Heart left ventricle (tissue), 16 donors: ENCODE data around the gene DNPEP. TPM values are rescaled to one million over a fixed set of nuclear protein-coding genes. Genes with fewer than 3 reads are reported as not detected.

ENCODE experiments used
- ATAC-seq, 4 donors: fragments of 200-7000 bp; cut with Tn5 transposase; one replicate each; pipeline ENCODE4 v1.9.1; 2020 to 2022; ENCODE audit warnings: moderate library complexity in 4 of 4, mild to moderate bottlenecking in 3 of 4, moderate number of reproducible peaks in 1 of 4
- DNase-seq, 5 donors: peaks; one replicate each; pipeline ENCODE4 v3.0.0-alpha.2; 2020
- H3K27ac ChIP-seq, 12 donors: fragments of 200-600 bp; sonication (generic) in 4 of 12; one replicate each; pipeline versions ENCODE4 v1.5.0 to v1.8.0; 2016 to 2022; ENCODE audit warnings: mild to moderate bottlenecking in 2 of 12
- H3K27me3 ChIP-seq, 9 donors: fragments of 200-600 bp; sonication (generic) in 2 of 9; one replicate each; pipeline versions ENCODE4 v1.5.1 to v1.8.0; 2016 to 2022; ENCODE audit warnings: mild to moderate bottlenecking in 3 of 9
- H3K36me3 ChIP-seq, 9 donors: fragments of 200-600 bp; sonication (generic) in 2 of 9; one replicate each; pipeline versions ENCODE4 v1.5.0 to v1.8.0; 2018 to 2022; ENCODE audit warnings: mild to moderate bottlenecking in 2 of 9
- H3K4me1 ChIP-seq, 12 donors: fragments of 200-600 bp; sonication (generic) in 4 of 12; one replicate each; pipeline versions ENCODE4 v1.5.0 to v1.8.0; 2016 to 2022; ENCODE audit warnings: mild to moderate bottlenecking in 3 of 12
- H3K4me3 ChIP-seq, 12 donors: fragments of 200-600 bp; sonication (generic) in 4 of 12; one replicate each; pipeline versions ENCODE4 v1.5.0 to v1.8.0; 2017 to 2022; ENCODE audit warnings: mild to moderate bottlenecking in 9 of 12, moderate library complexity in 4 of 12
- H3K9me3 ChIP-seq, 12 donors: fragments of 200-600 bp; sonication (generic) in 4 of 12; one replicate each; pipeline versions ENCODE4 v1.5.0 to v1.8.0; 2016 to 2022; ENCODE audit warnings: mild to moderate bottlenecking in 1 of 12
- POLR2A ChIP-seq, 2 donors: fragments of 450-650 bp; IDR thresholded peaks; one replicate each; pipeline ENCODE4 v1.6.1; 2017; ENCODE audit warnings: antibody characterized with exemption in 2 of 2, mild to moderate bottlenecking in 2 of 2, moderate library complexity in 2 of 2
- WGBS, 4 donors: extraction: QIAGEN DNeasy Blood & Tissue Kit in 2 of 4; methylation state at CpG; one replicate each; pipeline versions ENCODE4 v1.1.5 to v1.1.7; 2013 to 2018; 5-methylcytosine and 5-hydroxymethylcytosine counted together
- intact Hi-C, 10 donors: fragments of 100-400 bp; cut with DNase I; formaldehyde crosslinking; loops; one replicate each; pipeline versions ENCODE4 v1.11.1 to v1.14.2; 2022
- polyA plus RNA-seq, 2 donors: library from polyadenylated mRNA; stranded (reverse); fragments of 200-250 nt; gene quantifications; one replicate each; pipeline ENCODE4 v1.2.3, GENCODE V29; 2013
- total RNA-seq, 9 donors: library from RNA; depleted of rRNA in 2 of 9; stranded (reverse); fragments of >200 nt in 2 of 9; fragmentation: NEBNext Ultra II Directional in 3 of 9; extraction: Animal tissue kit (Norgen Biotek cat#: 25700) in 3 of 9; gene quantifications; one replicate each; pipeline versions ENCODE4 v1.1.0 to v1.2.4, GENCODE V29; 2016 to 2023
- TF ChIP-seq, protein P1 (sequence below), 12 donors: fragments of 200-600 bp; sonication (generic) in 4 of 12; IDR thresholded peaks; one replicate each; pipeline versions ENCODE4 v1.5.0 to v1.8.0; 2018 to 2022; ENCODE audit warnings: antibody characterized with exemption in 12 of 12, mild to moderate bottlenecking in 5 of 12
- donor health status: ischemic (EF 13 %, LVEDD 7.1; RV severe dilation, severe dysfunction).
- donor health status: healthy with polysubstance abuse.
- donor health status: DM: no; HTN: yes; CAD: no.
- donor health status: DM: no; HTN: no; CAD: no.
- donor health status: ischemic (EF 25% LVEDD 6.9; RV normal size, moderate dysfunction).
- donor health status: ischemic (EF 25% LVEDD 5.7; RV mildly dilated, moderate dysfunction).
- donor health status: healthy.
- donor health status: DM: yes; HTN: yes; CAD: no.
- donor health status: ischemic (EF 35%, LVEDD 5.7; RV mildly dilated, moderate dysfunction).
- donor health status: nonischemic (EF 11% LVEDD 7.7; RV severe dilation, severe dysfunction).
- donor health status: DM: yes; HTN: yes; CAD: no.
- donor health status: PGD.
- donor health status: ischemic (EF 29% LVEDD 5.4; RV normal size, mild dysfunction).
- donor health status: nonischemic (EF 23%, LVEDD 6.1; RV moderate dilation, normal function).

The DNPEP gene
- total and polyA plus RNA-seq, 11 donors: 61.3 to 101 (median 71.8) TPM

DNA sequence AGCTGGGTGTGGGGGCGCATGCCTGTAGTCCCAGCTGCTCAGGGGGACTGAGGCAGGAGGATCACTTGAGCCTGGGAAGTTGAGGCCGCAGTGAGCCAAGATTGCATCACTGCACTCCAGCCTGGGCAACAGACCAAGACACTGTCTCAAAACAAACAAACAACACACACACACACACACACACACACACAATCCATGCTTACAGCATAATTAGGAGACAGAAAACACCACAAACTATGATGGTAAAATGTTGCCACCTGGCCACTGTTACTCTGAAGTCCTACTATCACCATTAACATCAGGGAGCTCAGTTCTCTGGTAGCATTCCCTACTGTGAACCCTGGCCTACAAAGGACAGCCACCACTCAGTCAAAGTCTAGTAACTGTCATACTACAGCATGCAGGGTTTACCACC lies 18.3 kb downstream of the DNPEP start:
- ATAC-seq: peak; percentile 53 to 73 (median 66)
- H3K4me1 ChIP-seq: peaks cover 0 to 14% (median 10%) of the 10 kb centered on the region in 12 donors
- H3K36me3 ChIP-seq: peaks cover 0 to 18% (median 14%) of the 10 kb centered on the region in 9 donors
- H3K27me3 ChIP-seq: no peaks in the 10 kb centered on the region
- peak in 4 of 5 donors; percentile 41 to 65 (median 58) for DNase-seq
- intact Hi-C loops: no loop called here
- 25 to 83% (median 37%) methylated on average over 1 to 2 of the region's 2 CpGs for whole genome bisulfite sequencing, 4 donors
- H3K9me3 ChIP-seq: no peaks in the 10 kb centered on the region
- no peak overlapping the region for H3K4me3 ChIP-seq
- TF ChIP-seq, protein P1, sequence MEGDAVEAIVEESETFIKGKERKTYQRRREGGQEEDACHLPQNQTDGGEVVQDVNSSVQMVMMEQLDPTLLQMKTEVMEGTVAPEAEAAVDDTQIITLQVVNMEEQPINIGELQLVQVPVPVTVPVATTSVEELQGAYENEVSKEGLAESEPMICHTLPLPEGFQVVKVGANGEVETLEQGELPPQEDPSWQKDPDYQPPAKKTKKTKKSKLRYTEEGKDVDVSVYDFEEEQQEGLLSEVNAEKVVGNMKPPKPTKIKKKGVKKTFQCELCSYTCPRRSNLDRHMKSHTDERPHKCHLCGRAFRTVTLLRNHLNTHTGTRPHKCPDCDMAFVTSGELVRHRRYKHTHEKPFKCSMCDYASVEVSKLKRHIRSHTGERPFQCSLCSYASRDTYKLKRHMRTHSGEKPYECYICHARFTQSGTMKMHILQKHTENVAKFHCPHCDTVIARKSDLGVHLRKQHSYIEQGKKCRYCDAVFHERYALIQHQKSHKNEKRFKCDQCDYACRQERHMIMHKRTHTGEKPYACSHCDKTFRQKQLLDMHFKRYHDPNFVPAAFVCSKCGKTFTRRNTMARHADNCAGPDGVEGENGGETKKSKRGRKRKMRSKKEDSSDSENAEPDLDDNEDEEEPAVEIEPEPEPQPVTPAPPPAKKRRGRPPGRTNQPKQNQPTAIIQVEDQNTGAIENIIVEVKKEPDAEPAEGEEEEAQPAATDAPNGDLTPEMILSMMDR (IDR thresholded peaks at IDR 0.05): no peak
- TF ChIP-seq POLR2A (IDR thresholded peaks at IDR 0.05): no peak
- peak overlapping the region in 8 of 12 donors; percentile 32 to 76 (median 66) for H3K27ac ChIP-seq

DNA sequence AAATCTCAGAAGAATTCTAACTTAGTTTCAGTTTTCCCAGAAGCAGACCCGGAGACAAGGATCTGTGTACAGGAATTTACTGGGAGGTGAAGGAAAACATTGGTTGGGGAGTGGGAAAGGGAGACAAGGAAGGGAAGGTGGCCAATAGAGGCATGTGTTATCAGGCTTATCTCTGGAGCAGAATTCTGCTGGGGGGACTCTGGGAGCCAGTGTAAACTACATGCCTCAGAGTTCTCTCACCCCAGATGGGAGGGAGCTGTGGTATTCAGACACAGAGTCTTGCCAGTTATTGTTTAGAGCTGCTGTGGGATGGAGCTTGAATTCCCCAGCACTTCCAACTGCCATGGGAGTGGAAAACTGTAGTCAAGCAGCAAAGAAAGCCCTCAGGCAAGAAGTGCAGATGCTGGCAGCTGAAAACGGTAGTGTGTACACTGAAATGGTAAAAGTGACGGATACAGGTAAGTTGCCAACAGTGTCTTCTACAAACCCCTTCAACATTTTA lies 19.0 kb downstream of the DNPEP start:
- DNase-seq: peak in 3 of 5 donors; percentile 41 to 51 (median 41)
- Histone ChIP-seq H3K27me3 (no peaks in the 10 kb centered on the region), H3K27ac (peak overlapping the region in 10 of 12 donors; percentile 32 to 76 (median 64)), H3K4me3 (peak overlapping the region in 5 of 12 donors; percentile 11 to 31 (median 15)), H3K9me3 (no peaks in the 10 kb centered on the region), H3K36me3 (peaks cover 0 to 11% (median 7%) of the 10 kb centered on the region in 9 donors), H3K4me1 (peaks cover 0 to 14% (median 10%) of the 10 kb centered on the region in 12 donors)
- intact Hi-C loops: no loop called here
- TF ChIP-seq, protein P1 (IDR thresholded peaks at IDR 0.05): no peak
- no peak for TF ChIP-seq POLR2A (IDR thresholded peaks at IDR 0.05)
- 36 to 50% (median 41%) methylated on average over 3 of the region's 3 CpGs for WGBS, 4 donors
- peak; percentile 81 to 92 (median 92) for ATAC-seq

DNA sequence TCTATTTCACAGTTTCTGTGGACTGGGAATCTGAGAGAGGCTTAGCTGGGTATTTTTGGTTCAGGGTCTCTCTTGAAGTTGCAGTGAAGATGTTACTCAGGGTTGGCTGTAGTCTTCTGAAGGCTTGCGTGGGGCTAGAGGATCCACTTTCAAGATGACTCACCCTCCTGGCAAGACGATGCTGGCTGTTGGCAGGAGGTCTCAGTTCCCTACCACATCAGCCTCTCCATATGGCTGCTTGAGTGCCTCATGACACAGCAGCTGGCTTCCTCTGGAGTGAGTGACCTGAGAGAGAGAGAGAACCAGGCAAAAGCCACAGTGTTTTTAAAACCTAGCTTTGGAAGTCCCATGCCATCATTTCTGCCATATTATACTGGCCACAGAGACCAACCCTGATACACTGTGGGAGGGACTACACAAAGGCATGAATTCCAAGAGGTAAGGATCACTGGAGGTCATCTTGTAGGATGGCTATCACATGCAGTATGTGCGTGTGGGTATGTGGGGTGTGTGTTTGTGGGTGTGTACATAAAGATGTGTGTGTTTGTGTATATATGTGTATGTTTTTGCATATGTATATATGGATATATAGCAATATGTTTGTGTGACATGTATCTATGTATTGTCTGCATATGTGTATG lies 25.1 kb downstream of the DNPEP start:
- H3K4me3 ChIP-seq: no peak overlapping the region
- WGBS, 4 donors: 34 to 50% (median 43%) methylated on average over 3 of the region's 3 CpGs
- intact Hi-C loops: no loop called here
- no peaks in the 10 kb centered on the region for H3K9me3 ChIP-seq
- TF ChIP-seq, protein P1 (IDR thresholded peaks at IDR 0.05): no peak
- no peak for TF ChIP-seq POLR2A (IDR thresholded peaks at IDR 0.05)
- H3K27me3 ChIP-seq: peaks cover 11 to 20% (median 16%) of the 10 kb centered on the region in 9 donors
- DNase-seq (peak; percentile 40 to 78 (median 69)), ATAC-seq (peak; percentile 65 to 87 (median 82))
- no peak overlapping the region for H3K27ac ChIP-seq
- no peaks in the 10 kb centered on the region for H3K36me3 ChIP-seq
- H3K4me1 ChIP-seq: peaks cover 0 to 22% (median 10%) of the 10 kb centered on the region in 12 donors

DNA sequence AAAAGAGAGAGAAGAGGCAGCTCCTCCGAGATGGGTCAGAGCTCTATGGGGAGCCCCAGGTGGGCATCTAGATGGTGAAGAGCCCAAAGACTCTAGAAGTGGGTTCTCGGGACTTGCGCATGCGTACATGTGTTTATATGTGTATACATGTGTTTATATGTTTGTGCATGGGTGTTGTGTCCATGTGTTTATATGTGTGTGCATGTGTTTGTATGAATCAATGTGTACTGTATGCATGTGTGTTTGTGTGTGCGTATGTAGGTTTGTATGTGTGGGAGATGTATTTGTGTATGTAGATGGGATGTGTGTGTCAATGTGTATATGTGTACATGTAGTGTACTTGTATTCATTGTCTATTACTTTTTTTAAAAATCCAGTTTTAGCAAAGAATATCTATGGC lies 25.6 kb downstream of the DNPEP start:
- Histone ChIP-seq H3K4me1 (peaks cover 0 to 27% (median 11%) of the 10 kb centered on the region in 12 donors), H3K9me3 (no peaks in the 10 kb centered on the region), H3K4me3 (no peak overlapping the region), H3K36me3 (no peaks in the 10 kb centered on the region), H3K27me3 (peaks cover 12 to 25% (median 20%) of the 10 kb centered on the region in 9 donors), H3K27ac (no peak overlapping the region)
- intact Hi-C loops: no loop called here
- TF ChIP-seq, protein P1 (IDR thresholded peaks at IDR 0.05): no peak
- TF ChIP-seq POLR2A (IDR thresholded peaks at IDR 0.05): no peak
- 94 to 96% (median 95%) methylated on average over 5 of the region's 5 CpGs for WGBS, 4 donors
- DNase-seq (no peak), ATAC-seq (no peak)
